ENCODE measurements around the gene ATRX. TPM values are rescaled to one million over a fixed set of nuclear protein-coding genes. Genes with fewer than 3 reads are reported as not detected.

The ATRX gene
- total RNA-seq (2022; extraction: Qiagen RNA extraction), result 13.9 to 20.4 TPM (median 19.2 TPM) in 5 replicates

DNA sequence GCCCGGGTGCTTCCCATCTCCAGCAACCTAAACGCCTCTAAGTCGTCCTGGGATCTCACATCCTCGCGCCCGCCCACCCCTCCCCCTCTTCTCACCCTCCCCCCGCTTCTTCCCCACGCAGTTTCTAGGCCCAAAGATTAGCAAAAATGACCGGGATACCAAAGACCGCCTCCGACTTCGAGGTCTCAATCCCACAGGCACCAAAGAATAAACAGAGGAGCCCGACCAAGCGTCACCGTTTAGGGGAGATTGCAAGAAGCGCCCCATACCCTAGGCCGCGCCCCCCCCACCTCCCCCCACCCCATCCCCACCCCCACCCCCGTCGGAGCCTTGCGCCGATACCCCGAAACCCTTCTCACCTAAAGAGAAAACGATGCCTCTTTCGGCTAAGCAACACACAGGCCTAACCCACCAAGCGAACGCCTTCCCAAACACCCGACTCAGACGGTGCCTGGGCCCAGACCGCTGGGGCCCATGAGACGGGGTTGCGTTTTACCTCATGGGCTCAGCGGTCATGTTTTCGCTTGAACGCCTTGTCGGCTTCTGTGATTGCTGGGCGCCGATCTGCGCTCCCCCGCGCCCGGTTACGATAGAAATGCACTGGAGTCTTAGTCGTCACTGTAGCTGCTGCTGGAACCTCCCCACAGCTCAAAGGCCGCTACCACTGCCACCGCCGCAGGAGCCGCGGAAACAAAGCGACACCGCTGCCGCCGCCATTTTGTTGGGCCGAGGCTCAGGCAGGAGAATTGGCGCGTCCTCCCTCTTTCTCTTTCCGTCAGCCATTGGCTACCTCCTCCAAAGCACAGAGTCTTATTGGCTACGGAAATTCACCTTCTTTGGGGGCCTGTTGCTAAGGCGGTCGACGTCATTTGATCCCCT is at the start of gene ATRX:
TSS of gene ATRX (minus strand) at position 731 of the 879 bp plus-strand sequence. CDS start at position 516, 215 bp downstream.

Other genes with a start within 250 kb of the ATRX start
- gene MAGT1, start 109.2 kb upstream of the ATRX start, total RNA-seq (2022; extraction: Qiagen RNA extraction), result 33.5 to 51.5 TPM (median 37.0 TPM) in 5 replicates
- gene COX7B, start 113.3 kb upstream of the ATRX start, total RNA-seq (2022; extraction: Qiagen RNA extraction), result 562 to 614 TPM (median 566 TPM) in 5 replicates
- gene ATP7A, start 124.5 kb upstream of the ATRX start, total RNA-seq (2022; extraction: Qiagen RNA extraction), result 3.0 to 4.1 TPM (median 3.5 TPM) in 5 replicates
- gene PGAM4, start 183.4 kb upstream of the ATRX start, total RNA-seq (2022; extraction: Qiagen RNA extraction), result 0.12 to 0.77 TPM (median 0.30 TPM) in 5 replicates